Measurements from ENCODE around the gene CYP2C18.
"Not testable (repeated sequence)": the region's sequence is repeated elsewhere in the genome, so short reads cannot be mapped to it uniquely, and the experiment has no call there.

CYP2C18 gene

GRCh38 chr10:94747838-94748237 is 64.3 kb downstream of the CYP2C18 start:
- DNase-seq, result no peak

- no peak for DNase-seq
These were observed 74.4 kb downstream of the CYP2C18 start for GRCh38 chr10:94757916-94758315.

GRCh38 chr10:94760586-94761178 is 77.2 kb downstream of the CYP2C18 start:
- DNase-seq, result no peak

- DNase-seq, result no peak
These were observed 78.9 kb downstream of the CYP2C18 start, which contains the start of gene CYP2C19 for GRCh38 chr10:94762393-94762792. Gene CYP2C19, plus strand, starts transcription at chr10:94762681. Its CDS starts 25 bp downstream, at chr10:94762706.

GRCh38 chr10:94775425-94775824 is 91.9 kb downstream of the CYP2C18 start:
- DNase-seq, result not testable (repeated sequence)

- DNase-seq, result no peak
These were observed 94.4 kb downstream of the CYP2C18 start for GRCh38 chr10:94777886-94778458.

GRCh38 chr10:94780844-94781243 is 97.3 kb downstream of the CYP2C18 start:
- no peak for DNase-seq

GRCh38 chr10:94784256-94784655 is 100.7 kb downstream of the CYP2C18 start:
- no peak for DNase-seq

- no peak for DNase-seq
These were observed 101.7 kb downstream of the CYP2C18 start for GRCh38 chr10:94785211-94785610.
